Pons (tissue), 1 donor: ENCODE results near the gene TSC22D3.
A peak's percentile ranks its signal among the peaks of the same experiment; 100 is the strongest.
"Not testable (repeated sequence)": the region's sequence is repeated elsewhere in the genome, so short reads cannot be mapped to it uniquely, and the experiment has no call there.

Source experiments
- DNase-seq: peaks from one replicate; pipeline ENCODE4 v3.0.0-alpha.2; 2016; ENCODE audit warnings: low spot score

TSC22D3 gene

DNA sequence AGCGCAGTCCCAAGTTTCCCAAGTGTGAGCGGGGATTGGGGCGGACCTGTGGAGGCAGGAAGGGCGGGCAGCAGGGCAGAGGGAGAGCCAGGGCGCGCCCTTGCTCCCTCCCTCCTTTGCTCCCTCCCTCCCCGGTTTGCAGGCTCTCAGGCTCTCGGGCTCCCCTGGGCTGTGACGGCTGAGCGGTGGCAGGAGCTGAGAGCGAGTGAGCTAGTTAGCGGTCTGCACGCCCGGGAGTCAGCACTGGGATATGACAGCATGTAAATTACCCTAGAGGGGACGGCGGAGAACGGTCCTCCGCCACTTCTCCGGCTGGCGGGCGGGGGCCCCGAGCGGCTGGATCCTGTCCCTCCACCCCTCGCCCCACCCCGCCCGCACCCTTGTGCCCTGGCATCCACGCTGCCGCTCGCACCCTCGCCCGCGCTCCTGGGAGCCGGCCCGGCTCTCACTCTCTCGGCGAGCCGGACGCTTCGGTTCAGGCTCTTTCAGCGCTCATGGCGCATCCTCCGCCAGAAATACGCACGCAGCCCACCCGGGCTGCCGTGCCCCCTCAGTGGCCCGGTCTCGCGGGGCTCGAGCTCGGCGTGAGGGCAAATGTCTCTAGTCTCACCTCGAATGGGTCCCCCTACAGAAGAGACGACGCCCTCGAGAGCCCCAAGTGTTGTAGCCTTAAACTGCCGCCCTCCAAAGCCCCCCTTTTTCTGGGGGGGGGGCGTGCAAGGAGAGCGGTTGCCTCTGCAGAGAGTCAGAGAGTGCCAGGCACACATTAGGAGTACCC is at the start of gene TSC22D3:
TSC22D3 (minus strand) TSS at position 54 of the 778 bp plus-strand sequence. CDS start 368 bp downstream, outside the sequence.
- peak; percentile 57 for DNase-seq

DNA sequence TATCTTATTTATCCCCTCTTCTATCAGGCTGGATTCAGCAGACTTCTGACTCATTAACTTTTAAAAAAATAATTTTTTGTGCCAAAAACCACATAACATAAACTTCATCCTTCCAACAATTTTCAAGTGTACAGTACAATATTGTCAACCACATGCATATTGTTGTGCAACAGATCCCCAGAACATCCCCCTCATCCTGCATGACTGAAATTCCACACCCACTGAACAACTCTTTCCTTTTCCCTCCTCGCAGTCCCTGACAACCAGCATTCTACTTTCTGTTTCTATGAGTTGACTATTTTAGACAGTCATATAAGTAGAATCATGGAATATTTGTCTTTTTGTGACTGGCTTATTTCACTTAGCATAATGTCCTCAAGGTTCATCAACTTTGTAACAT is 47.9 kb upstream of the TSC22D3 start:
- DNase-seq: no peak

DNA sequence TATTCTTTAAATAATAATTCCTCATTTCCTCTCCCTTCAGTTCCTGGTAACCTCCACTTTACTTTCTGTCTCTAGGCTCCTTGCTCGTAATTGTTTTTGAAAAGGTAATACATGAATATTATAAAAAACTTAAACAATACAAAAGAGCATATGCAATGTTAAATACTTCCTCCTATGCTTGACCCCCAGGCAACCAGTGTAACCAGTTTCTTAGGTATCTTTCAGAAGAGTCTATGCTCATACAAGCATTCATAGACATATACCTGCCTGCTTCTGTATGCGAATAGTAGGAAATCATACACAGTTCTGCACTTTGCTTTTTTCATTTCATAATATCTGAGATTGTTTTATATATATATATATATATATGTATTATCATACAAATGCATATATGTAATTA is 47.5 kb upstream of the TSC22D3 start:
- no peak for DNase-seq

DNA sequence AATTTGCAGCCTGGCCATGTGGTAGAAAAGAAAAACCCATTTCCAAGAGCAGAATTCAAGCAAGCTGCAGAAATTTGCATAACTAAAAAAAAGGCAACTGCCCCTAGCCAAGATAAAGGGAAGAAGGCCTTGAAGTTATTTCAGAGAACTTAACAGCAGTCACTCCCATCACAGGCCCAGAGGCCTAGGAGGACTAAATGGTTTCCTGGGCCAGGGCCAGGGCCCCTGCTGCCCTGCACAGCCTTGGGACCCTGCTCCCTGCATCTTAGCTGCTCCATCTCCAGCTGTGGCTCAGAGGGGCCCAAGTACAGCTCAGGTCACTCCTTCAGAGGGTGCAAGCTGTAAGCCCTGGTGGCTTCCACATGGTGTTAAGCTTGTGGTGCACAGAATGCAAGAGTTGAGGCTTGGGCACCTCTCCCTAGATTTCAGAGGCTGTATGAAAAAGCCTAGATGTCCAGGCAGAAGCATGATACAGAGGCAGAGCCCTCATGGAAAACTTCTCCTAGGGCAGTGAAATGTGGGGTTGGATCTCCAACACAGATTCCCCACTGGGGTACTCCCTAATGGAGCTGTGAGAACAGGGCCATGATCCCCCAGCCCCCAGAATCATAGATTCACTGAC is 43.4 kb upstream of the TSC22D3 start:
- no peak for DNase-seq

DNA sequence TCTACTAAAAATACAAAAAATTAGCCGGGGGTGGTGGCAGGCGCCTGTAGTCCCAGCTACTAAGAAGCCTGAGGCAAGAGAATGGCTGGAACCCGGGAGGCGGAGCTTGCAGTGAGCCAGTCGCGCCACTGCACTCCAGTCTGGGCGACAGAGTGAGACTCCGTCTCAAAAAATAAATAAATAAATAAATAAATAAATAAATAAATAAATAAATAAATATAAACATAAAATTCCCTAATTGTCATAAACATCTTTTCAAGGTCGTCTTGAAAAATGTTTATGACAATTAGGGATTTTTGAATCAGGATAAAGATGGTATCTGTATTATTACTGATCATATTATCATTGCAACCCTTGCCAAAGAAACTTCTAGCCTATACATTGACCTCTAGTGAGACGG is 34.5 kb upstream of the TSC22D3 start:
- DNase-seq: not testable (repeated sequence)

DNA sequence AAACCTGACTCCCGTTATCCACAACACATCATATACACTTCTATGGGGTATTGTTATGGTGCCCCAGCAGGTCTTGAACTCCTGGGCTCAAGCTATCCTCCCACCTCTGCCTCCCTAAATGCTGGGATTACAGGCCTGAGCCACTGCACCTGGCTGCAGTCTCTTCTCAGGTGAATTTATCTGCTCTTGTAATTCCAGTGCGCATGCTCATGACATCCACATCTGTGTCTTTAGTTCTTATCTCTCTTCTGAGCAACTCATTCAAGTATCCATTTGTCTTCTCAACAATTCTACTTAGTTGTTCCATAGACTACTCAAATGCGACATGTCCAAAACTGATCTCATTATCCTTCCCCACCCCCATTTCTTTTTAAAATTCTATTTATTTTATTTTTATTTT is 29.6 kb upstream of the TSC22D3 start:
- DNase-seq: no peak

DNA sequence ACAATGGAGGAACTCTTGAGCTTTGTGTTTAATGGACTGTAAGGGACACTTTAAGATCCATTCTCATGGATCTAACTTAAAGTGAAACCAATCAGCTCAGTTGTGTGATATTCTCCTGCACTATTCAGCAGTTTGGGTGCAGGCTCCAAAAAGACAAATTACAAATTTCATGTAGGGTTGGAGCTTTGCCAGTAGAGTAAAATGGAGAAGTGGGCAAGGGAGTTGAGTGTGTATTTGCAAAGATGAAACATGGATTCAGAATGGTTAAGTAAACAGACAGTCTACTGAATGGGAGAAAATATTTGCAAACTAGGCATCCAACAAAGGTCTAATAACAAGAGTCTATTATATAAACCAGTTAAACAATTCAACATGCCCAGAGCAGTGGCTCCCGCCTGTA is 28.8 kb upstream of the TSC22D3 start:
- DNase-seq: no peak

DNA sequence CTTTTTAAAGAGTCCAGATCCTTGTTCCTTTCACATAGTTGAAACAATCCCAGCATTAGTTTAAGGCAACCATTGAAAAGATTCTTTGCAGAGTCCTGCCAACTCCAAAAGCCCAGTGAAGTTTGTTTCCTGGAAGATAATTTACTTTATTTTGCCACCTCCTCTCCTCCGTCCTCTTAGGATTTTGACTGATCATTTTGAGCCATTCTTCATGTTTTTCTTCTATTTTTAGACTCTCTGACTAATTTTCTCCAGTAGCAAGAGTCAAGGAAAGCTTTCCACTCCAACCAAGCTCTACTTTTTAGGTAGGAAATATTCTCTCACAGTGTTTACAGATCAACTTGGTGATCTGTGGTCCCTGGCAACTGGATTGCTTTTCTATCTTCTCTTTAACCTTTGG is 12.2 kb upstream of the TSC22D3 start:
- DNase-seq: no peak

DNA sequence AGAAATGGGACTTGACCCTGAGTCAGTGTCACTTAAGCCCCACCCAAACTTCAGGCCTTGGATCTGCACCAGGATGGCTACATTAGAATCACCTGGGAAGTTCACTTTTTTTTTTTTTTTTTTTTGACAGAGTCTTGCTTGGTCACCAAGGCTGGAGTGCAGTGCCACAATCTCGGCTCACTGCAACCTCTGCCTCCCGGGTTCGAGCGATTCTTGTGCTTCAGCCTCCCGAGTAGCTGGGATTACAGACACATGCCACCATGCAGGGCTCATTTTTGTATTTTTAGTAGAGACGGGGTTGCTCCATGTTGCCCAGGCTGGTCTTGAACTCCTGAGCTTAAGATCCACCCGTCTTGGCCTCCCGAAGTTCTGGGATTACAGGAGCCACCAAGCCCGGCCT is 4.9 kb upstream of the TSC22D3 start:
- DNase-seq: no peak

DNA sequence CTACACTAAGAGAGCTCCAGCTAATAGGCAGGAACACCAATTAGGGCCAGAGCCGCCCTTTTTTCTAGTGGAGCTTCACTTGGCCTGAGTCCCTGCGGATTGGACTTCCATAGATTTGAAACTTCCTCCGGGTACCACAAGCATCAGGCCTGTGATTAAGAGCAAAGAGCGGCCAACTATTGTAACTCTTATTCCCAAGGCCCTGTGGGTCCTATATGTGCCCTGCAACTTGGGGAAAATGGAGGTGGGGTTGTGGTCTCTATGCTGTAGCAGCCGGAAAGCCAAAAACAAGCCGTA is 1.9 kb upstream of the TSC22D3 start, which contains the start of gene NCBP2L:
NCBP2L (plus strand) TSS at position 198 of the 297 bp plus-strand sequence. CDS start 16,488 bp downstream, outside the sequence.
- DNase-seq: no peak

DNA sequence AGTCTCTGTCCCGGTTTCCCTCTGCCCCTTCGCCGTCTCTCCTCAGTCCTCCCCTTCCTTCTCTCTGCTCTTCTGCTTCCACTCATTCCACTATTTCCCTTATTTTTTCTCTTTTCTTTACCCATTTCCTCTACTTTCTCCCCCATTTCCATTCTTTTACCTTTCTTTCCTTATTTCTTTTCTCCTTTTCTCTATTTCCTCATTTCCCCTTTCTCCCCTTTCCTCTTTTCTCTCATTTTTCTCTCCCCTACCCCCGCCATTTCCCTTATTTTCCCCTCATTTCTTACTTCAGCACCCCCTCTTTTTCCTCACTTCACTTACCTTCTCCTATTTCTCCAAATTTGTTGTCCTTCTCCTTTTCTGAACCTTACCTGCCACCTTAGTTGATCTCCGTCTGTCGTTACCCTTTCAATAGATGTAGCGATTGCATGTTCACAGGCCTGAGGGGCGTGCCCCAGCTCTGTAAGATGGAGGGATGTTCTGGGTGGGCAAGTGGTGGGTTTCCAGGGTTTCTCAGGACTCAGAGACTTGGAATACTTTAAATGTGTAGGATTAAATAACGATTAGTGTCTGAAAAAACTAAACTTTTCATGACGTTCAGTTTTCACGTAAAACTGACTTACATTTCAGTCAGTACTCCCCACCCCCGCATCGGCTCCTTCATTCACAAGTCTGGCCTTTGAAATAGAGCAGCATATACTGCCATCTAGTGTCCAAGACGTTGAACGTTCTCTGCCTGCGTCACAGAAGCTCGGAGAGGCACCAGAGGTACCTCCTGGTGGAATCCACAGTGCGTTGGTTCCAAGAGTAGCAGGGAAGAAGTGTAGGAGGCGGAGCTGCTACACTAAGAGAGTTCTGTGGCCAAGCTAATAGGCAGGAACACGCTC is 1.3 kb upstream of the TSC22D3 start:
- DNase-seq: peak; percentile 91

DNA sequence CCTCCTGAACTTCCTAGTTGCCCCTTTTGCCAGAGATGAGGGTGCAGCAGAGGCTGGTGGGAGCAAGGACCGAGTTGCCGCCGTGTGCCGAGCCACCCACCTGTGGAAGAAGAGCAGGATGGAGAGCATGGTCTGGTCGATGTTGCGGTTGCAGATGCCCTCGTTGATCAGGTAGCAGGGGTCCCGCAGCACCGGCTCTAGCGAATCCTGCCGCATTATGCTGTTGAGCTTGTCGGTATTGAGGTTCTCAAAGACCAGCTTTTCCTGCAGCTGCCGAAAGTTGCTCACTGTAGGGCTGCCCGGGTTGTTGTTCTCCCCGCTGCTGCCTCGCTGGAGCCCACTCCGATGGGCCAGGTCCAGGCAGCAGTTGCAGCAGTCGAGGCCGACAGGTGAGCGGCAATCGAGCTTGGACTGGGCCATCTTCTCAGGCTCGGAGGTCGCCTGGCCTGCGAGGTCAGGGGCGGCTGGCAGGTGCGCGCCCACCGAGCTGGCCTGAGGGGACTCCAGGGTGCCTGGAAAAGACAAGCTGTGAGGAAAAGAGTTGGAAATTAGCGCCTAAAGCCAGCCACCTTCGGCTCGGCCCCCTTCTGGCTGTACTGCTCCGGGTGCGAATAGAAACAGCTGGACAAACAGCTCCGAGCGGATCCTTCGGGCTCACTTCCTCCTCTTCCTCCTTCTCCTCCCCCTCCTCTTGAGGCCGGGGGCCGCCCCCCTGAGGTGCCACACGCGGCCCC is 420 bp downstream of the TSC22D3 start:
- DNase-seq: no peak

DNA sequence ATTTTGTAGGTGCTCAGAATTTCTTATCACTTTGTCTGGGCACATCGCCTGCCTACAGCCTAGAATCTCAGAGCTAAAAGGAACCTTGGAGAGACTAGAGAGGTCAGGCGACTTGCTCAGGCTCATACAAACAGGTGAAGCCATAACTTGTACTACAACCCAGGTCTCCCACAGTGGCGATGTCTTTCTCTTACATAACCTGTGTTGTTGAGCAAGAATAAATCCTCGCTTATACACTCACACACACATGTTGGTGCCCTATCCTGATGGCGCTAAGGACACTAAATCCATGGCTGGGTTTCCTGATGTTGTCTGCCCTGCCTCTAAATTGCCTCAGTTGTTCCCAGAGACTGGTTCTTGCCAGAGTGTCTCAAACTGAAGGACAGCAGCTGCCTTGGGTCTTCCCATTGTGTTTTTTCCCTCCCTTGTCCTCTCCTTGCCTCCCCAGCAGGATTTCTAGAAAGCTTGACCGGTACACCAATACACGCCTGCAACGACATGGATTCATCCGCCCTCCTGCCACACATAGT is 1.6 kb downstream of the TSC22D3 start:
- no peak for DNase-seq

DNA sequence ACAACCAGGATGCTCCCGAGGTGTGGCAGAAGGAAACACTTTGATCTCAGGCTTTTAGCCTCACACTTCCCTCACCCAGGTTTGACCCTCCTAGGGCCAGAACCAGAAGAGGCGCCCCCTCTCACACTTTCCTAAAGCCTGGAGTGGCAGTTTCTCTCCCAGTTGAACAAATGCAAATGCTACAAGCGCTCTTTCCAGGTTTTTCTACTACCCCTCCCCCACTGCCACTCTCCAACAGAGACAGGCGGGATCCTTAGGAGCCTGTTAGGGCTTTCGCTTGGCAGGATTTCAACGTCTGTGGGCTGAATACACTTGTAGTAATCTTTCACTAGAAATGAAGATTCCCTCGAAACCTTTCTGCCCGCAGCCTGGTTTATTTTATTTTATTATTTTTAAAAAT is 2.4 kb downstream of the TSC22D3 start:
- no peak for DNase-seq

DNA sequence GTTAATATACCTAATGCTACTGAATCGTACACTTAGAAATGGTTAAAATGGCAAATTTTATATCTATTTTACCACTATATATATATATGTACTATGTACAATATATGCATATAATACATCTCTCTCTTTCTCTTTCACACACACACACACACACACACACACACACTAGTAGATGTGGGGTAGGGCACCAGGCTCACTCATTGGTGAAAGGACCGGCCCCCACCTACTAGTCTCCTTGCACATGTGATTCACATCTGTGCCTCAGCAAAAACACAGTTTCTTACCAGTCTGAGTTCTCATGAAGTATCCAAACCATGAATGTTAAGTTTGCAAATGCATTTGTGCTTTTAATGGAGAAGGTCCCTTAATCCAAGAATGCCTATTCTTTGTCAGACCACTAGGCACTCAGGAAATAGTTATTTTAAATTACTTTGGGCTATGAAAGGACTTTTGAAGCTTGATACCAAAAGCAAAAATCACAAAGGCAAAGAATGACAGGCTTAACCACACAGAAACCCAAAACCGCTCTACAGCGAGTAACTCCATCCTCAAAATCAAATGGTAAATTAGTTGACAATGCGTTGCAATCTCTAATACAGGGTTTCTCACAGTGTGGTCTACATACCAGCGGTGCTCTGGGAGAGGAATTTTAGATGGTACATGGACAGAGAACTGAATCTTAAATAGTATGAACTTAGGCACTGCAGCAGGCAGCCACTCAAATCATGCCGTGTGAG is 5.8 kb downstream of the TSC22D3 start:
- DNase-seq: no peak

DNA sequence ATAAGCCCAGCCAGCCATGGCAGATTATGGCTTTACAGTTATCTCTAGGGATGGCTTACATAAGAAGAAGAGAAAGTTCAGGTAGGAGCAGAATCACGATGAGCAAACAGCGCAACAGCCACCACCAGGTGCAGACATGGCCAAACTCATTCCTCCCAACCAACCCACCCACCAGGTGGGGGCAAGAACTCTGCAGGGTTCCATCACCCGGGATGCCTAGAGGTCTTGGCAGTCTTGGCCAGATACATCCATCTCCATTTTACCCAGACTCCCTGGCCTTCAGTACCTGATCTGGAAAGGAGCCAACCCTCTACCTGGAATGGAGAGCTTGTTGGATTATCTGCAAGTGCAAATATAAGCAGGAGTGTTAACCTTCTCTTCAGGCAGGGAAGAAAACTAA is 7.5 kb downstream of the TSC22D3 start:
- no peak for DNase-seq

DNA sequence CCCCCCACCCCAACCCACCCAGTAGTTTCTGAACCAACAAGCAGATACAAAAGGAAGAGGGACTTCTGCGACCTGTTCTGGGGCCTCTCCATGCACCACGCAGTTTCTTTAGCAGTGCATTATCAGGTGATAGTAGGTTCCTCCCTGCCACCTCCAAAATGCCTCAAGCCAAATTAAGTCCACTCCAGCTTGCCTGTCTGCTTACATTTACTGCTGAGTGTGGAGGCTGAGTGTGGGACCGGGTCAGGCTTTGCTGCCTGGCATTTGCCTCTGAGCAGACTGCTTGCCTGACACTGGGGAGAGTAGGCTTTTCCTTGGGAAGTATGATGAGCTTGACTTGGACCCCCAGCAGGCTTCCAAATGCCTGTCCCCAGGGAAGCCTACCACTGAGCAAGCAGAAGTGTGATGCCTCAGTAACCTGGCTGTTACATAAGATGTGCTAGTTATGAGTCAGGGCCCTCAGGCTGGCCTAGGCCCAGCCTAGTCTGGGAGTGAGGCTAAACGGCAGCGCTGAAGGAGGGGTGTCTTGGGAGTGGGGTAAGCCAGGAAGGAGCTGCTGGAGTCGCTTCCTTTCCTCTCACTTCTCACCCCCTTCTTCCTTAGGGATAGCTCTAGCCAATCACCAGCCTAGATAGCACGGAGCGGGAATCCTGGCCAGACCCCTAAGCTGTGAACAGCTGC is 9.0 kb downstream of the TSC22D3 start:
- DNase-seq: no peak

DNA sequence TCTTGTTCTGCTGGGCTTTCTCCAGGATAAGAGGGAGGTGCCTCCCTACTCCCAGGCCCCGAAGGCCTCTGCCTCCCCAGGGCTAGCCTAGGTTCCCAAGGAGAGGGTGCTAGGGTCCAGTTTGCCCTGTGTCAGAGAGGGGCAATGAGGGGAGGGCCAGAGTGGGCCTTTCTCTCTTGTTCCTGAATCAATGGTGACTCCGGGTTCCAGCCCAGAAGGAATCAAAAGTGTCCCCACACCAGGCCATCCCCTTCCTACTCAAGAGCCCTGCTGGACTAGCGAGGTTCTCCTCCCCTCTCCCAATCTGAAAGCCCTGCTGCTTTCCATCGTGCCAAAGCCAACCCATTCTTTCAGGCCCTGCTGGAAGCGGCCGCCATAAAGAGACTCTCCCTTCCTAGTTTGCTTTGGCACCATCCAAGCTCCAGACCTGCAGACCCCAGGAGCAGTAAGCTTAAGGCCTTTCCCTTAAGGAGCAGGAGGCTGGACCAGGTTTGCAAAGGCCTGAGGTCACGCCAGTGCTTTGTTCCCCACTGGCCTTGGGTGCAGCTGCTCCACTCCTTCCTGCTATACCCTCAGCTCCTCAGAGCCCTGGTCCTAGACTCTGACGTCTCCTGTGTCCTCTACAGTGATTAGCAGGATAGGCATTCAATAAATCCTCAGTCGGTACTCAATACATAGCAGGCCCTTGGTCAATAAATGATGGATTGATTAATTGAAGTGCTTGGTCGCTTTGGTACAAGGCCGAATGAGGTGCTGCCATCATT is 10.6 kb downstream of the TSC22D3 start:
- DNase-seq: no peak

DNA sequence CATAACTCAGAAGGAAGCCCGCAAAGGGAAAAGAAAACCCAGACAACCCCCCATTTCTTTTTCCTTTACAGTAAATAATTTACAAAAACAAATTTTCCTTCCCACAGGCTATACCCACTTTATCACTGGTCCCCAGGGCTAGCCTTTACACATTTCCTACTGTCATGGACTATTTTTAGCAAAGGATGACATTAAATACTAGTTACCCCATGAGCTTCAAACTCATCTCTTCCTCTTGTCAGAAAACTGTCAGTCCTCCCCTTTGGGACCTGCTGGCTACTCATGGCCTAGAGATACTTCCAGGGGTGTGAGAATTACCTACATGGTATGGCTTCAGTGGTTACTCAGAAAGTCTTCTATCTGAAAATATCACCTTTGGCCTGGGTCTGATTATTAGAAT is 11.9 kb downstream of the TSC22D3 start:
- no peak for DNase-seq
